Left ventricle myocardium inferior (tissue), 1 donor: ENCODE data around the gene PIBF1. TPM values are rescaled to one million over a fixed set of nuclear protein-coding genes. Genes with fewer than 3 reads are reported as not detected.

Source experiments
- DNase-seq: peaks from one replicate; pipeline ENCODE4 v3.0.0-alpha.2; 2020
- H3K27ac ChIP-seq: fragments of 200-600 bp; replicated peaks from 2 replicates; pipeline ENCODE4 v1.8.0; 2021
- H3K27me3 ChIP-seq: fragments of 200-600 bp; 2 replicates; pipeline ENCODE4 v1.8.0; 2021; ENCODE audit warnings: low read depth
- H3K36me3 ChIP-seq: fragments of 200-600 bp; 2 replicates; pipeline ENCODE4 v1.8.0; 2021
- H3K4me1 ChIP-seq: fragments of 200-600 bp; 2 replicates; pipeline ENCODE4 v1.8.0; 2021
- H3K4me3 ChIP-seq: fragments of 200-600 bp; 2 replicates; pipeline ENCODE4 v1.8.0; 2021; ENCODE audit warnings: mild to moderate bottlenecking, moderate library complexity
- H3K9me3 ChIP-seq: fragments of 200-600 bp; replicated peaks from 2 replicates; pipeline ENCODE4 v1.8.0; 2021
- CTCF ChIP-seq: fragments of 200-600 bp; IDR thresholded peaks from 2 replicates; pipeline ENCODE4 v1.8.0; 2021; ENCODE audit warnings: antibody characterized with exemption, mild to moderate bottlenecking, borderline replicate concordance
- intact Hi-C: fragments of 100-400 bp; cut with micrococcal nuclease; formaldehyde crosslinking; loops from one replicate; pipeline ENCODE4 v1.11.0; 2022
- total RNA-seq: library from RNA; stranded (reverse); fragmentation: NEBNext Ultra II Directional; extraction: Animal tissue kit (Norgen Biotek cat#: 25700); gene quantifications from one replicate; pipeline ENCODE4 v1.2.1, GENCODE V29; 2021
- donor health status: DM: no; HTN: yes; CAD: no; lungs with severe emphysema.

Gene PIBF1
- total RNA-seq, 1 donor from 2014 or later, result 10.8 TPM

GRCh38 chr13:72953391-72953965, 171.5 kb downstream of the PIBF1 start:
- Histone ChIP-seq H3K27ac (no peak overlapping the region), H3K4me3 (no peak overlapping the region), H3K4me1 (no peaks in the 10 kb centered on the region), H3K9me3 (no peaks in the 10 kb centered on the region), H3K27me3 (no peaks in the 10 kb centered on the region), H3K36me3 (peaks cover 40% of the 10 kb centered on the region)
- no peak for DNase-seq
- intact Hi-C loops, result no loop called here
- no peak for TF ChIP-seq CTCF

GRCh38 chr13:72959643-72960042, 177.7 kb downstream of the PIBF1 start:
- TF ChIP-seq CTCF, result no peak

GRCh38 chr13:72960114-72960513, 178.2 kb downstream of the PIBF1 start:
- no peak for DNase-seq
- Histone ChIP-seq H3K4me3 (no peak overlapping the region), H3K9me3 (no peaks in the 10 kb centered on the region), H3K36me3 (peaks cover 26% of the 10 kb centered on the region), H3K27me3 (no peaks in the 10 kb centered on the region), H3K27ac (no peak overlapping the region), H3K4me1 (no peaks in the 10 kb centered on the region)
- intact Hi-C loops, result no loop called here
- no peak for TF ChIP-seq CTCF

More at GRCh38 chr13:72959643-72960042, 177.7 kb downstream of the PIBF1 start:
- Histone ChIP-seq H3K4me1 (no peaks in the 10 kb centered on the region), H3K9me3 (no peaks in the 10 kb centered on the region), H3K27me3 (no peaks in the 10 kb centered on the region), H3K27ac (no peak overlapping the region), H3K4me3 (no peak overlapping the region), H3K36me3 (peaks cover 21% of the 10 kb centered on the region)
- intact Hi-C loops, result no loop called here
- DNase-seq, result no peak

GRCh38 chr13:72960541-72960940, 178.6 kb downstream of the PIBF1 start:
- H3K4me1 ChIP-seq, result no peaks in the 10 kb centered on the region
- no peak overlapping the region for H3K27ac ChIP-seq
- no peak for TF ChIP-seq CTCF
- H3K36me3 ChIP-seq, result peaks cover 30% of the 10 kb centered on the region
- no peak overlapping the region for H3K4me3 ChIP-seq
- intact Hi-C loops, result no loop called here
- no peaks in the 10 kb centered on the region for H3K9me3 ChIP-seq
- DNase-seq, result no peak
- no peaks in the 10 kb centered on the region for H3K27me3 ChIP-seq

- no peak for TF ChIP-seq CTCF
- Histone ChIP-seq H3K4me3 (no peak overlapping the region), H3K9me3 (no peaks in the 10 kb centered on the region), H3K36me3 (peaks cover 21% of the 10 kb centered on the region), H3K27ac (no peak overlapping the region), H3K4me1 (no peaks in the 10 kb centered on the region), H3K27me3 (no peaks in the 10 kb centered on the region)
- no peak for DNase-seq
- intact Hi-C loops, result no loop called here
These were observed 181.8 kb downstream of the PIBF1 start for GRCh38 chr13:72963762-72964161.
